ENCODE results near the gene AXIN1. TPM values are rescaled to one million over a fixed set of nuclear protein-coding genes. Genes with fewer than 3 reads are reported as not detected.

The AXIN1 gene
- total RNA-seq, 1 donor from 2014 or later, result 19.6 TPM

- Histone ChIP-seq H3K79me2 (ENCODE audit: low read depth) (peaks cover 5% of the 10 kb centered on the region), H2AFZ (replicated peaks) (no peak overlapping the region), H3K27ac (no peak overlapping the region), H3K9me3 (ENCODE audit: low read depth) (no peaks in the 10 kb centered on the region), H3K4me3 (peak overlapping the region; percentile 2), H3K4me1 (peaks cover 7% of the 10 kb centered on the region), H3K27me3 (peaks cover 2% of the 10 kb centered on the region), H3K4me2 (peak overlapping the region; percentile 24), H3K9ac (no peak overlapping the region), H4K20me1 (ENCODE audit: low read depth) (peaks cover 26% of the 10 kb centered on the region), H3K36me3 (no peaks in the 10 kb centered on the region), H3F3A (ENCODE audit: low read depth) (peaks cover 64% of the 10 kb centered on the region)
- H3K4me1 Mint-ChIP-seq, result peaks cover 23% of the 10 kb centered on the region
- no peak overlapping the region for H3K27ac Mint-ChIP-seq
- H3K27me3 Mint-ChIP-seq (ENCODE audit: insufficient read depth, low read depth), result peaks cover 7% of the 10 kb centered on the region
- TF ChIP-seq CTCF (IDR thresholded peaks at IDR 0.05), result peak; percentile 43
- TF ChIP-seq EZH2phosphoT487 (IDR thresholded peaks at IDR 0.05), result no peak
- TF ChIP-seq EZH2 (IDR thresholded peaks at IDR 0.05), result no peak
- DNase-seq (ENCODE audit: low spot score), result peak; percentile 91
- peak overlapping the region; percentile 81 for H3K4me3 Mint-ChIP-seq
- H3K9me3 Mint-ChIP-seq, result no peaks in the 10 kb centered on the region
- peaks cover 2% of the 10 kb centered on the region for H3K36me3 Mint-ChIP-seq
Observed at GRCh38 chr16:397736-398332, 45.3 kb upstream of the AXIN1 start.

GRCh38 chr16:397135-397661, 44.7 kb upstream of the AXIN1 start, which contains the start of gene NME4:
TSS of gene NME4 (plus strand) at chr16:397199. CDS start at chr16:397223, 24 bp downstream.
- DNase-seq (ENCODE audit: low spot score), result peak; percentile 77
- Mint-ChIP-seq H3K27ac (peak within 1 kb of the TSS; percentile 98), H3K4me3 (peak within 1 kb of the TSS; percentile 97), H3K27me3 (ENCODE audit: insufficient read depth, low read depth) (peaks cover 8% of the 10 kb centered on the region), H3K36me3 (peaks cover 2% of the 10 kb centered on the region), H3K4me1 (peaks cover 23% of the 10 kb centered on the region), H3K9me3 (no peaks in the 10 kb centered on the region)
- no peak for TF ChIP-seq CTCF (IDR thresholded peaks at IDR 0.05)
- no peak for TF ChIP-seq EZH2phosphoT487 (IDR thresholded peaks at IDR 0.05)
- no peak for TF ChIP-seq EZH2 (IDR thresholded peaks at IDR 0.05)
- Histone ChIP-seq H3K9me3 (ENCODE audit: low read depth) (no peaks in the 10 kb centered on the region), H3K27me3 (peaks cover 2% of the 10 kb centered on the region), H3K36me3 (no peaks in the 10 kb centered on the region), H3K79me2 (ENCODE audit: low read depth) (no peaks in the 10 kb centered on the region), H4K20me1 (ENCODE audit: low read depth) (peaks cover 26% of the 10 kb centered on the region), H2AFZ (replicated peaks) (peak within 1 kb of the TSS; percentile 66), H3K4me2 (peak within 1 kb of the TSS; percentile 79), H3F3A (ENCODE audit: low read depth) (peaks cover 58% of the 10 kb centered on the region), H3K27ac (no peak within 1 kb of the TSS), H3K4me1 (peaks cover 7% of the 10 kb centered on the region), H3K4me3 (peak within 1 kb of the TSS; percentile 69), H3K9ac (no peak within 1 kb of the TSS)

- H3K27me3 ChIP-seq, result peaks cover 2% of the 10 kb centered on the region
- peaks cover 7% of the 10 kb centered on the region for H3K4me1 ChIP-seq
- peak; percentile 75 for DNase-seq (ENCODE audit: low spot score)
- H3K79me2 ChIP-seq (ENCODE audit: low read depth), result no peaks in the 10 kb centered on the region
- peaks cover 53% of the 10 kb centered on the region for H3F3A ChIP-seq (ENCODE audit: low read depth)
- Mint-ChIP-seq H3K4me1 (peaks cover 23% of the 10 kb centered on the region), H3K36me3 (peaks cover 2% of the 10 kb centered on the region), H3K27me3 (ENCODE audit: insufficient read depth, low read depth) (peaks cover 13% of the 10 kb centered on the region), H3K4me3 (peak overlapping the region; percentile 97), H3K27ac (peak overlapping the region; percentile 98), H3K9me3 (no peaks in the 10 kb centered on the region)
- H3K9ac ChIP-seq, result no peak overlapping the region
- H3K27ac ChIP-seq, result no peak overlapping the region
- H3K4me3 ChIP-seq, result peak overlapping the region; percentile 69
- no peak for TF ChIP-seq EZH2phosphoT487 (IDR thresholded peaks at IDR 0.05)
- TF ChIP-seq EZH2 (IDR thresholded peaks at IDR 0.05), result no peak
- no peak for TF ChIP-seq CTCF (IDR thresholded peaks at IDR 0.05)
- H2AFZ ChIP-seq (replicated peaks), result peak overlapping the region; percentile 66
- no peaks in the 10 kb centered on the region for H3K9me3 ChIP-seq (ENCODE audit: low read depth)
- H3K36me3 ChIP-seq, result no peaks in the 10 kb centered on the region
- H4K20me1 ChIP-seq (ENCODE audit: low read depth), result peaks cover 26% of the 10 kb centered on the region
- H3K4me2 ChIP-seq, result peak overlapping the region; percentile 77
Observed at GRCh38 chr16:396605-397004, 44.1 kb upstream of the AXIN1 start.

All from neural progenitor cell (in vitro differentiated cells).